DOHH2 (cell line): ENCODE data around the gene ZNF83.

ENCODE experiments used
- H3F3A ChIP-seq: fragments of 200-600 bp; sonication (generic), shearing (Covaris generic); 2 replicates; pipeline ENCODE4 v1.6.0; 2016; ENCODE audit warnings: antibody characterized with exemption, mild to moderate bottlenecking; ENCODE audit not compliant: control insufficient read depth, insufficient read depth
- H3K27ac ChIP-seq: fragments of 200-600 bp; sonication (generic); 2 replicates; pipeline ENCODE4 v1.5.1; 2014; ENCODE audit warnings: low read depth, mild to moderate bottlenecking, low read length, moderate library complexity
- H3K27me3 ChIP-seq: fragments of 200-600 bp; sonication (generic); 2 replicates; pipeline ENCODE4 v1.6.1; 2014; ENCODE audit warnings: mild to moderate bottlenecking, low read length, mixed read lengths; ENCODE audit not compliant: control insufficient read depth
- H3K36me3 ChIP-seq: fragments of 200-600 bp; sonication (generic); 2 replicates; pipeline ENCODE4 v1.6.1; 2014; ENCODE audit warnings: mild to moderate bottlenecking, low read length, moderate library complexity, mixed read lengths; ENCODE audit not compliant: control insufficient read depth
- H3K4me1 ChIP-seq: fragments of 200-600 bp; sonication (generic); 2 replicates; pipeline ENCODE4 v1.6.1; 2014; ENCODE audit warnings: mild to moderate bottlenecking, low read length, mixed read lengths; ENCODE audit not compliant: control insufficient read depth
- H3K4me2 ChIP-seq: fragments of 200-600 bp; sonication (generic); 2 replicates; pipeline ENCODE4 v1.6.0; 2014; ENCODE audit warnings: mild to moderate bottlenecking, low read length, moderate library complexity
- H3K4me3 ChIP-seq: fragments of 200-600 bp; sonication (generic); 2 replicates; pipeline ENCODE4 v1.5.1; 2014; ENCODE audit warnings: mild to moderate bottlenecking, low read length, mixed read lengths
- H3K79me2 ChIP-seq: fragments of 200-600 bp; sonication (generic); 2 replicates; pipeline ENCODE4 v1.6.1; 2014; ENCODE audit warnings: mild to moderate bottlenecking, low read length, mixed read lengths; ENCODE audit not compliant: control insufficient read depth
- H3K9me2 ChIP-seq: fragments of 200-600 bp; sonication (generic); replicated peaks from 2 replicates; pipeline ENCODE4 v1.6.1; 2014; ENCODE audit warnings: mild to moderate bottlenecking, low read length, mixed read lengths; ENCODE audit not compliant: control insufficient read depth
- H3K9me3 ChIP-seq: fragments of 200-600 bp; sonication (generic); 2 replicates; pipeline ENCODE4 v1.6.1; 2014; ENCODE audit warnings: antibody characterized with exemption, low read length, mixed read lengths; ENCODE audit not compliant: control insufficient read depth, insufficient read depth
- H4K20me1 ChIP-seq: fragments of 200-600 bp; sonication (generic); 2 replicates; pipeline ENCODE4 v1.6.0; 2014; ENCODE audit warnings: low read depth, mild to moderate bottlenecking, antibody characterized with exemption, low read length, moderate library complexity; ENCODE audit not compliant: control insufficient read depth, insufficient read depth
- CTCF ChIP-seq: fragments of 200-600 bp; sonication (generic); IDR thresholded peaks from one replicate; pipeline ENCODE4 v1.5.1; 2014; ENCODE audit warnings: antibody characterized with exemption, mild to moderate bottlenecking, low read depth, low read length; ENCODE audit not compliant: poor library complexity, severe bottlenecking
- EZH2phosphoT487 ChIP-seq: fragments of 200-600 bp; sonication (generic); IDR thresholded peaks from 2 replicates; pipeline ENCODE4 v1.6.1; 2017; ENCODE audit warnings: borderline replicate concordance, mild to moderate bottlenecking, antibody characterized with exemption, low read length, moderate library complexity, mixed read lengths

ZNF83 gene

GRCh38 chr19:52651956-52652355, 13.8 kb upstream of the ZNF83 start:
- Histone ChIP-seq H3K27ac (no peak overlapping the region), H3K4me2 (no peak overlapping the region), H3K27me3 (no peaks in the 10 kb centered on the region), H4K20me1 (no peaks in the 10 kb centered on the region), H3K9me3 (no peaks in the 10 kb centered on the region), H3K4me3 (no peak overlapping the region), H3K4me1 (peaks cover under 1% of the 10 kb centered on the region), H3K79me2 (no peaks in the 10 kb centered on the region), H3F3A (no peaks in the 10 kb centered on the region), H3K36me3 (peaks cover 82% of the 10 kb centered on the region), H3K9me2 (no peaks in the 10 kb centered on the region)
- no peak for TF ChIP-seq EZH2phosphoT487
- no peak for TF ChIP-seq CTCF

DNA sequence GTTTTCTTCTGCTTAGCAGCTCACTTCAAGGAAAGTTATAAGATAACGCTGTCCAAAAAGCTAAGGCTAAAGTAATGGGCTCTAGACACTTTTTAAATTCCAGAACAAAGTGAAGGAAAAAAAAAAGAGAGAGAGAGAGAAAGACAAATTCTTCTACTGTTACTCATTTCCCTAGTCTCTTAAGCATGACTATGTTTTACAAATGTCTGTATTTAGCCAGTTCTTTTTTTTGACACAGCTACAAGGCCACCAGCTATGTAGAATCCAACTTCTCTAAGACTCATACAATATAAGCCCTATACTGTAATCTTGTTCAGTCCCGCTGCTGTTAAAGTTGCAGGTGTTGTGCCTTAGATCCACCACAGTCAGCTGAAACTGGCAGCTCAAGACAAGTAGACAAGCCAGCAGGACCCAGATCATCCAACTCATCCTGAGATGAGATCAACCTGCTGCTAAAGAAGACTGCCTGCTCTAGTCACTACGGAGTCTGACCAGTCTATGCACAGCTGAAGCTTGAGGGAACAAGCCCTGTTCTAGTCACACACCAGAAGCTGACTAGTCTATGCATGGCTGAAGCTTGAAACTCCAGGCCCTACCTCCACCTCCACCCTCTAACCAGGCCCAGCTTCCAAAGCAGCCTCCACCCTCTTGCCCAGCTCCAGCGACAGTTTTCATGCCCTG, 10.3 kb upstream of the ZNF83 start:
- no peaks in the 10 kb centered on the region for H3F3A ChIP-seq
- H3K36me3 ChIP-seq = peaks cover 48% of the 10 kb centered on the region
- no peak overlapping the region for H3K4me3 ChIP-seq
- peaks cover 4% of the 10 kb centered on the region; the same call in 1 of the 2 replicates for H3K9me3 ChIP-seq
- no peak overlapping the region for H3K27ac ChIP-seq
- peaks cover 5% of the 10 kb centered on the region for H3K4me1 ChIP-seq
- H3K9me2 ChIP-seq = no peaks in the 10 kb centered on the region
- no peaks in the 10 kb centered on the region for H3K27me3 ChIP-seq
- TF ChIP-seq EZH2phosphoT487 (no peak), CTCF (no peak)
- H4K20me1 ChIP-seq = no peaks in the 10 kb centered on the region
- no peaks in the 10 kb centered on the region for H3K79me2 ChIP-seq
- no peak overlapping the region for H3K4me2 ChIP-seq

DNA sequence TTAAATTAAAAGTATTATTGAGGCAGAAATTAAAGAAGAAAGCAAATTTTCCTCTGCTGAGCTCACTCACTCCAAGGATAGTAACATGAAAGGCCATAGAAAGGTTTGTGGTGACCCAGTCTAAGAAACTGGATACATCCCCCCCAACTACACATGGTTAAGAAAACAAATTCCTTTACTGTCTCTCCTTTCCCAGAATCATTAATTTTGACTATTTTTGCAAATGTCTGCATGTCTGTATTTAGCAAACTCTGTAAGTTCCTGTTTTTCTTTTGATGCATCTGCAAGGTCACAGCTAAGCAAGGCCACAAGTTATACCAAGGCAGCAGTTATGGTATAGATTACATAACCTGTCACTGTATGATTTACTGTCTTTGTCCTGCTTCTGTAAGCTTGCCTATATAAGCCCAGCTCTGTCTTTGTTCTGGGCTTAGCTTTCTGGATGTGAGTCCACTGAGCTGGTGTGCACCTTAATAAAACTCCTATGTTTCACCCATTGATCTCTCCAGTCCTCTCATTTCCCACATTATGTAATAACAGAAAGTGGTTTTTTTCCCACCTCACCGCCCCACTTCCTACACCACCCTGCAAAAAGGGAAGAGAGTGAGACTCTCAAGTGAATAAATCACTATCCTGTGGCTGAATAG, 8.5 kb upstream of the ZNF83 start:
- Histone ChIP-seq H3K4me2 (no peak overlapping the region), H3F3A (no peaks in the 10 kb centered on the region), H3K27ac (no peak overlapping the region), H4K20me1 (no peaks in the 10 kb centered on the region), H3K4me3 (no peak overlapping the region), H3K9me2 (no peaks in the 10 kb centered on the region), H3K27me3 (no peaks in the 10 kb centered on the region), H3K79me2 (no peaks in the 10 kb centered on the region), H3K9me3 (peaks cover 4% of the 10 kb centered on the region; the same call in 1 of the 2 replicates), H3K36me3 (peaks cover 30% of the 10 kb centered on the region), H3K4me1 (peaks cover 5% of the 10 kb centered on the region)
- no peak for TF ChIP-seq CTCF
- TF ChIP-seq EZH2phosphoT487 = no peak
